ENCODE measurements around the gene PRODH2. TPM values are rescaled to one million over a fixed set of nuclear protein-coding genes. Genes with fewer than 3 reads are reported as not detected.

Gene PRODH2
- total and polyA plus RNA-seq, 4 donors: 0.10 to 0.32 (median 0.27) TPM; not detected in 1

GRCh38 chr19:35822579-35822978, 9.9 kb upstream of the PRODH2 start:
- no peaks in the 10 kb centered on the region for H3K36me3 ChIP-seq (ENCODE audit: control insufficient read depth, insufficient read depth, low read length)
- no peak overlapping the region for H3K4me3 ChIP-seq (ENCODE audit: low read depth, low read length)
- no peaks in the 10 kb centered on the region for H3K4me1 ChIP-seq (ENCODE audit: control insufficient read depth, insufficient read depth, low read length)
- 79% methylated on average over 3 of the region's 3 CpGs for WGBS (ENCODE audit: insufficient coverage)
- no peaks in the 10 kb centered on the region for H3K9me3 ChIP-seq (ENCODE audit: control insufficient read depth, insufficient read depth, low read length)
- no peak overlapping the region for H3K27ac ChIP-seq (ENCODE audit: low read depth, low read length)
- no peak for DNase-seq (ENCODE audit: low read depth in 4 of 6, low spot score in 6 of 6)
- no peaks in the 10 kb centered on the region for H3K27me3 ChIP-seq (ENCODE audit: control insufficient read depth, insufficient read depth, low read length)

DNA sequence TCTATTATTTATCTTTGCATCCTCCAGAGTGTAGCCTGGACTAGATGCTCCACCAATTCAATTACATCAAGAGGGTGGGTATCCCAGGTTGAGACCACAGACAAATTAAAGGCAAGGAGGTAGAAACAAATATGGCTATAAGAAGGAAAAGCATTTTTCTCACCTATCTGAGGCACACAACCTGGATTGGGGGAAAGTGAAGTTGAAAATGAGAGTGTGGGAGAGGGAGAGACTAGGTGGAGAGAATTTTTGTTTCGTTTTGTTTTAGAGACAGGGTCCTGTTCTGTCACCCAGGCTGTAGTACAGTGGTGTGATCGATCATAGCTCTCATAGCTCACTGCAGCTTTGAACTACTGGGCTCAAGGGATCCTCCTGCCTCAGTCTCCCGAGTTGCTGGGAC, 5.8 kb upstream of the PRODH2 start:
- Histone ChIP-seq H3K4me3 (ENCODE audit: low read depth, low read length) (no peak overlapping the region), H3K27me3 (ENCODE audit: control insufficient read depth, insufficient read depth, low read length) (no peaks in the 10 kb centered on the region), H3K9me3 (ENCODE audit: control insufficient read depth, insufficient read depth, low read length) (no peaks in the 10 kb centered on the region), H3K27ac (ENCODE audit: low read depth, low read length) (no peak overlapping the region), H3K36me3 (ENCODE audit: control insufficient read depth, insufficient read depth, low read length) (no peaks in the 10 kb centered on the region), H3K4me1 (ENCODE audit: control insufficient read depth, insufficient read depth, low read length) (no peaks in the 10 kb centered on the region)
- 72% methylated on average over 2 of the region's 3 CpGs for WGBS (ENCODE audit: insufficient coverage)
- DNase-seq (ENCODE audit: low read depth in 4 of 6, low spot score in 6 of 6): no peak

DNA sequence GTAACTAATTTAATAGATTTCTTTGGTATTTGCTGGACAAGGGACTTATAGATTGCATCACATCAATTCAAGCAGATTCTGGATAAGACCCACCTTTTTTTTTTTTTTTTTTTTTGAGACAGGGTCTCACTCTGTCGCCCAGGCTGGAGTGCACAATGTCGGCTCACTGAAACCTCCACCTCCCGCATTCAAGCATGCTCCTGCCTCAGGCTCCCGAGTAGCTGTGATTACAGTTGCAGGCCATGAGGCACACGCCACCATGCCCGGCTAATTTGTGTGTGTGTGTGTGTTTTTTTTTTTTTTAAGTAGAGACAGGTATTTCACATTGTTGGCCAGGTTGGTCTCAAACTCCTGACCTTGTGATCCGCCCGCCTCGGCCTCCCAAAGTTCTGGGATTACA, 4.2 kb upstream of the PRODH2 start:
- Histone ChIP-seq H3K36me3 (ENCODE audit: control insufficient read depth, insufficient read depth, low read length) (no peaks in the 10 kb centered on the region), H3K4me3 (ENCODE audit: low read depth, low read length) (no peak overlapping the region), H3K27ac (ENCODE audit: low read depth, low read length) (no peak overlapping the region), H3K27me3 (ENCODE audit: control insufficient read depth, insufficient read depth, low read length) (no peaks in the 10 kb centered on the region), H3K4me1 (ENCODE audit: control insufficient read depth, insufficient read depth, low read length) (no peaks in the 10 kb centered on the region), H3K9me3 (ENCODE audit: control insufficient read depth, insufficient read depth, low read length) (no peaks in the 10 kb centered on the region)
- 95% methylated on average over 4 of the region's 9 CpGs for WGBS (ENCODE audit: insufficient coverage)
- no peak for DNase-seq (ENCODE audit: low read depth in 4 of 6, low spot score in 6 of 6)

DNA sequence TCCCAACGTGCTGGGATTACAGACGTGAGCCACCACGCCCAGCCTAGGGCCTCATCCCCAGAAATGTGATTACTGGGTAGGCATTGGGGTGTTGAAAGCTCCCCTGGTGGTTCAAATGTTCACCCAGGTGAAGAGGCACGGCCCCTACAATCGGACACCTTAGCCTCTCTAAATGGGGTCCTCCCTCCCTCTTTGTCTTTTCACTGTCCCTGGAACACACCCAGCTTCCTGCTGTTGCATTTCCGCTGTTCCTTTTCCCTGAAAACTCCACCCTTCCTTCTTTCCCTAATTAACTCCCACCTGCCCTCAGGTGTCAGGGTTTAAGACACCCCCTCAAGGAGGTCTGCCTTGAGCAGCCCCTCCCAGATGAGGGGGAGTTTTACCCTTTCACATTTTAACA, 3.6 kb upstream of the PRODH2 start:
- WGBS (ENCODE audit: insufficient coverage): 22% methylated on average over 3 of the region's 6 CpGs
- H3K27ac ChIP-seq (ENCODE audit: low read depth, low read length): no peak overlapping the region
- no peak for DNase-seq (ENCODE audit: low read depth in 4 of 6, low spot score in 6 of 6)
- no peaks in the 10 kb centered on the region for H3K27me3 ChIP-seq (ENCODE audit: control insufficient read depth, insufficient read depth, low read length)
- no peak overlapping the region for H3K4me3 ChIP-seq (ENCODE audit: low read depth, low read length)
- no peaks in the 10 kb centered on the region for H3K36me3 ChIP-seq (ENCODE audit: control insufficient read depth, insufficient read depth, low read length)
- H3K9me3 ChIP-seq (ENCODE audit: control insufficient read depth, insufficient read depth, low read length): no peaks in the 10 kb centered on the region
- no peaks in the 10 kb centered on the region for H3K4me1 ChIP-seq (ENCODE audit: control insufficient read depth, insufficient read depth, low read length)

- no peaks in the 10 kb centered on the region for H3K4me1 ChIP-seq (ENCODE audit: control insufficient read depth, insufficient read depth, low read length)
- H3K36me3 ChIP-seq (ENCODE audit: control insufficient read depth, insufficient read depth, low read length): no peaks in the 10 kb centered on the region
- no peak overlapping the region for H3K27ac ChIP-seq (ENCODE audit: low read depth, low read length)
- no peaks in the 10 kb centered on the region for H3K27me3 ChIP-seq (ENCODE audit: control insufficient read depth, insufficient read depth, low read length)
- whole genome bisulfite sequencing (ENCODE audit: insufficient coverage): 79% methylated on average over 2 of the region's 11 CpGs
- no peak overlapping the region for H3K4me3 ChIP-seq (ENCODE audit: low read depth, low read length)
- H3K9me3 ChIP-seq (ENCODE audit: control insufficient read depth, insufficient read depth, low read length): no peaks in the 10 kb centered on the region
- no peak for DNase-seq (ENCODE audit: low read depth in 4 of 6, low spot score in 6 of 6)
Measured at GRCh38 chr19:35813043-35813890, 622 bp upstream of the PRODH2 start.

- 76% methylated on average over 16 of the region's 18 CpGs for WGBS (ENCODE audit: insufficient coverage)
- DNase-seq (ENCODE audit: low read depth in 4 of 6, low spot score in 6 of 6): no peak
- no peaks in the 10 kb centered on the region for H3K27me3 ChIP-seq (ENCODE audit: control insufficient read depth, insufficient read depth, low read length)
- H3K4me1 ChIP-seq (ENCODE audit: control insufficient read depth, insufficient read depth, low read length): no peaks in the 10 kb centered on the region
- no peaks in the 10 kb centered on the region for H3K9me3 ChIP-seq (ENCODE audit: control insufficient read depth, insufficient read depth, low read length)
- no peak overlapping the region for H3K4me3 ChIP-seq (ENCODE audit: low read depth, low read length)
- H3K27ac ChIP-seq (ENCODE audit: low read depth, low read length): no peak overlapping the region
- no peaks in the 10 kb centered on the region for H3K36me3 ChIP-seq (ENCODE audit: control insufficient read depth, insufficient read depth, low read length)
Measured at GRCh38 chr19:35811317-35812219, 1.1 kb downstream of the PRODH2 start.

DNA sequence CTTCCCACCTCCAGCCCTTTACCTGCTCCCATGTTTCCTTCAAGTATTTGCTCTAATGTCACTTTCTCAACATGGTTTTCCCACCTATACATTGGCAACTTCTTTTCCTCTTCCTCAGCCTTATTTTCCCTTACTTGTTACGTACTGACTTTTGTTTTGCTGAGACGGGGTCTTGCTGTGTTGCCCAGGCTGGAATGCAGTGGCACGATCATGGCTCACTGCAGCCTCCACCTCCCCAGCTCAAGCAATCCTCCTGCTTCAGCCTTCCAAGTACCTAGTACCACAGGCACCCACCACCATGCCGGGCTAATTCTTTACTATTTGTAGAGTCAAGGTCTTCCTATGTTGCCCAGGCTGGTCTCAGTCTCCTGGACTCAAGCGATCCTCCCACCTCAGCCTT, 5.0 kb downstream of the PRODH2 start:
- Histone ChIP-seq H3K36me3 (ENCODE audit: control insufficient read depth, insufficient read depth, low read length) (no peaks in the 10 kb centered on the region), H3K9me3 (ENCODE audit: control insufficient read depth, insufficient read depth, low read length) (no peaks in the 10 kb centered on the region), H3K4me3 (ENCODE audit: low read depth, low read length) (no peak overlapping the region), H3K4me1 (ENCODE audit: control insufficient read depth, insufficient read depth, low read length) (no peaks in the 10 kb centered on the region), H3K27me3 (ENCODE audit: control insufficient read depth, insufficient read depth, low read length) (no peaks in the 10 kb centered on the region), H3K27ac (ENCODE audit: low read depth, low read length) (no peak overlapping the region)
- no peak for DNase-seq (ENCODE audit: low read depth in 4 of 6, low spot score in 6 of 6)
- 94% methylated on average over 3 of the region's 5 CpGs for WGBS (ENCODE audit: insufficient coverage)

- Histone ChIP-seq H3K27ac (ENCODE audit: low read depth, low read length) (no peak overlapping the region), H3K4me3 (ENCODE audit: low read depth, low read length) (no peak overlapping the region), H3K27me3 (ENCODE audit: control insufficient read depth, insufficient read depth, low read length) (no peaks in the 10 kb centered on the region), H3K36me3 (ENCODE audit: control insufficient read depth, insufficient read depth, low read length) (no peaks in the 10 kb centered on the region), H3K4me1 (ENCODE audit: control insufficient read depth, insufficient read depth, low read length) (no peaks in the 10 kb centered on the region), H3K9me3 (ENCODE audit: control insufficient read depth, insufficient read depth, low read length) (no peaks in the 10 kb centered on the region)
- no peak for DNase-seq (ENCODE audit: low read depth in 4 of 6, low spot score in 6 of 6)
- WGBS (ENCODE audit: insufficient coverage): 81% methylated on average over 18 of the region's 18 CpGs
Measured at GRCh38 chr19:35806597-35806996, 6.0 kb downstream of the PRODH2 start.

- no peak overlapping the region for H3K27ac ChIP-seq (ENCODE audit: low read depth, low read length)
- H3K4me3 ChIP-seq (ENCODE audit: low read depth, low read length): no peak overlapping the region
- H3K36me3 ChIP-seq (ENCODE audit: control insufficient read depth, insufficient read depth, low read length): no peaks in the 10 kb centered on the region
- 68% methylated on average over 4 of the region's 5 CpGs for WGBS (ENCODE audit: insufficient coverage)
- DNase-seq (ENCODE audit: low read depth in 4 of 6, low spot score in 6 of 6): no peak
- H3K27me3 ChIP-seq (ENCODE audit: control insufficient read depth, insufficient read depth, low read length): no peaks in the 10 kb centered on the region
- no peaks in the 10 kb centered on the region for H3K9me3 ChIP-seq (ENCODE audit: control insufficient read depth, insufficient read depth, low read length)
- H3K4me1 ChIP-seq (ENCODE audit: control insufficient read depth, insufficient read depth, low read length): no peaks in the 10 kb centered on the region
Measured at GRCh38 chr19:35805526-35806102, 7.0 kb downstream of the PRODH2 start.
